HG02798 (cell line): ENCODE data around the gene SRPK2.
A peak's percentile ranks its signal among the peaks of the same experiment; 100 is the strongest.
"Not testable (repeated sequence)": the region's sequence is repeated elsewhere in the genome, so short reads cannot be mapped to it uniquely, and the experiment has no call there.

ENCODE experiments used
- ATAC-seq: cut with Tn5 transposase; IDR thresholded peaks from one replicate; pipeline ENCODE4 v1.9.1; 2021; ENCODE audit warnings: mild to moderate bottlenecking; ENCODE audit not compliant: unreplicated experiment, poor library complexity

The SRPK2 gene

GRCh38 chr7:105306298-105306748 lies 82.4 kb downstream of the SRPK2 start:
- ATAC-seq = no peak

DNA sequence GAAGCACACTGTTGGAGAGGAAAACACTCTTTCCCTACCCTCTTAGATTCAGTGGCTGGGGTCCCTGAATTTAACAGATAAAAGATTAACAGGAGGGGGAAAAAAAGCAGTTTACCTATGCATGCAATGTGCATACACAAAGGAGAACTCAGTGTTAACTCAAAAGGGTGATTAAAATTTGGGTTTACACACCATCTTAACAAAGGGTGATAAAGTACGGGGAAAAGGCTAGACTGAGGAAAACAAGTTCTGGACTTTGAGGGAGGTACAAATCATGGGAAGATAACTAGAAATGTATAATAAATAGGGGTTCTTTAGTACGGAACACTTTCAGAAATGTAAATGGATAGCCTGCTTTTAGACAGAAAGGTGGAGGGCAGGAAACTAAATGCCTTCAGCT lies 83.1 kb downstream of the SRPK2 start:
- ATAC-seq = no peak

GRCh38 chr7:105304040-105304895 lies 84.5 kb downstream of the SRPK2 start:
- ATAC-seq = peak; percentile 81

- not testable (repeated sequence) for ATAC-seq
These were observed 88.1 kb downstream of the SRPK2 start for GRCh38 chr7:105300587-105300986.

DNA sequence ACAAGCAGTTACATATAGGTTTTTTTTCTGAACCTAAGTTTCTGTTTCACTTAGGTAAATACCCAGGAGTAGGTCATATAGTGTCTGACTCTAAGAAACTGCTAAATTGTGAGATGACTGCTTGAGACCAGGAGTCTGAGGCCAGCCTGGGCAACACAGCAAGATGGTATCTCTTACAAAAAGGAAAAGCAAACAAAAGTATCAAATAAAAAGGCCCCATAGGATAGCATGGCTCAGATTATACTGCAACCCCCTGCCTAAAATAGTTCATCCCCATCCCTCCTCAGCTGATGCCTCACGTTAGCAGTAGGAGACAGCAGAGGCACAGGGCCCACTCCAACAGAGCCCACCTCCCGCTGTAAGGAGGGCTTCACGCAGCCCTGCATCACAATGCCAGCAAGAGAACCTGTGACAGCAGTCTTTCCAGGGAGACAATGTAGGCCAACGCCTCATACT lies 90.3 kb downstream of the SRPK2 start:
- ATAC-seq = peak; percentile 92

DNA sequence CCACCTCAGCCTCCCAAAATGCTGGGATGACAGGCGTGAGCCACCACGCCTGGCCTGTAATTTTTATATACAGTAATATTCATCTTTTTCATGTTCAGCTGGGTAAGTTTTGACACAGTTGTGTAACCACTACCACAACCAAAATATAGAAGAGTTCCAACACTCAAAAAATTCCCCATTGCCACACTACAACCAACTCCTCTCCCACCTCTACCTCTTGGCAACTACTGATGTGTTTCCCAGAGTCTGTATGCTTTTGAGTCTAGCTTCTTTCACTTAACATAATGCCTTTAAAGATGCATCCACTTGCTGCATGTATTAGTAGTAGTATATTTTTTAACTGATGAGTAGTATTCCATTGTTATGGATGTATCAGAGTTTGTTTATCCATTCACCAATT lies 90.7 kb downstream of the SRPK2 start:
- ATAC-seq = peak; percentile 47

DNA sequence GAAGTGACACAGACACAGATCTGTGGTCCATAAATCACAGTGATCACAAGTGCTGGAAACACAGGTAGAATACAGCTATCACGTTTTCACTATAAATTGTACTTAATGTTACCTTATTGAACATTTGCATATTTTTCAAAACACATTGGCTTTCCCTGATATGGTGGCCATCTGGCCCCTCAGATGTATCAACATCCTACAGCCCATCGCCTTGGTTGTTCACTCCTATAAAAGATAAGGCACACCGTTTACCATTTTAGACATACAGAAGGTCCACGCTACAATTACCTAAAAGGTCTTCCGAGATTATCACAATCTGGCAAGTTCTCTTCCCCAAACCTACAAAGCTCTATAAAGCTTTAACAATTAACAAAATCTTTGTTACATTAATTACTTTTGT lies 91.4 kb downstream of the SRPK2 start:
- no peak for ATAC-seq

- ATAC-seq = no peak
These were observed 92.2 kb downstream of the SRPK2 start for GRCh38 chr7:105296491-105296890.

DNA sequence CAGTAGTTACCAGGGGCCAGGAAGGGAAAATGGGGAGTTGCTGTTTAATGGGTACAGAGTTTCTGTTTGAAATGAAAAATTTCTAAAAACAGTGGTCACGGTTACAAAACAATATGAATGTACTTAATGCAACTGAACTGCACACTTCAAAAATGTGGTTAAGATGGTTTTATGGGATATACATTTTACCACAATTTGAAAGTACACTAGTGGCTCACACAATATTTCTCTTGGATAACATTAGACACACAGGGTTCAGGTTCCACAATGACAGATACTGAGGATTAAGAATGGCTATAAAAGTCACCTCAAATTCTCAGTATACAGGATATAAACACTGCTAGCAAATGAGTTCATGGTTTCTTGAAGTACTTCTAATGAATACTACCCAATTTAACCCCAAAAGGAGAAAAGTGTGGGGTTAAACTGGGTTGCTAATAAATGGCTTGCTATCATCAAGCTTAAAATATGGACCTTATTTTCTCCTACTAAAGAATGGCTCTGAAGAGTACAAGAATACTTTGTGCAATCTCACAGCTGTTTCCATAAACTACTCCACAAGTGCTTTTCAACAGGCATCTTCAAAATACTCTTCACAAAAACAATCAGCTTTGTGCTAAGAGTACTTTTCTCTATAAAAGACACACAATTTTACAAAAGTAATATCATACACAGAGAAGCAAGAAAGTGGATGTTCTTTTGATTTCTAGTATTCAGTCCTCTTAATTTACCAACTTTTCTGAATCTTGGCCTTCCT lies 92.9 kb downstream of the SRPK2 start:
- ATAC-seq = no peak

DNA sequence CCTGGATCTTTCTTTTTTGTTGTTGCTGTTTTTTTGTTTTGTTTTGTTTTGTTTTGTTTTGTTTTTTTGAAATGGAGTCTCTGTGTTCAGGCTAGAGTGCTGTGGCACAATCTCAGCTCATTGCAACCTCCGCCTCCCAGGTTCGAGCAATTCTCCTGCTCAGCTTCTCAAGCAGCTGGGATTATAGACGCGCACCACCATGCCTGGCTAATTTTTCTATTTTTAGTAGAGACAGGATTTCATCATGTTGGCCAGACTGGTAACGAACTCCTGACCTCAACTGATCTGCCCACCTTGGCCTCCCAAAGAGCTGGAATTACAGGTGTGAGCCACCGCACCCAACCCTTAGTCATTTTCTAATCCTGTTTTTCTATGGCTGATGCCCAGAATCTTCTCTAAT lies 94.2 kb downstream of the SRPK2 start:
- not testable (repeated sequence) for ATAC-seq

DNA sequence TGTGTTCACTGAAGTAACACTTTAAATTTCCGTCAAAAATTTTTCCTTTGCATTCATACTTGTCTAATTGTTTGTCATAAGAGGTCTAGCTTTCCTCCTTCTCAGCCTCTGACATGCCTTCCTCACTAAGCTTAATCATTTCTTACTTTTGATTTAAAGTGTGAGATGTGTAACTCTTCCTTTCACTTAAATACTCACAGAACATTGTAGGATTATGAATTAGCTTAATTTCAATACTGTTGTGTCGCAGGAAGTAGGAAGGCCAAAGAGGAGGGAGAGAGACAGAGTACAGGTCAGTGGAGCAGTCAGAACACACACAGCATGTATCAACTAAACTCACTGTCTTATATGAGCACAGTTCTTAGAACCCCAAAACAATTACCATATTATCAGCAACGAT lies 99.0 kb downstream of the SRPK2 start:
- no peak for ATAC-seq

DNA sequence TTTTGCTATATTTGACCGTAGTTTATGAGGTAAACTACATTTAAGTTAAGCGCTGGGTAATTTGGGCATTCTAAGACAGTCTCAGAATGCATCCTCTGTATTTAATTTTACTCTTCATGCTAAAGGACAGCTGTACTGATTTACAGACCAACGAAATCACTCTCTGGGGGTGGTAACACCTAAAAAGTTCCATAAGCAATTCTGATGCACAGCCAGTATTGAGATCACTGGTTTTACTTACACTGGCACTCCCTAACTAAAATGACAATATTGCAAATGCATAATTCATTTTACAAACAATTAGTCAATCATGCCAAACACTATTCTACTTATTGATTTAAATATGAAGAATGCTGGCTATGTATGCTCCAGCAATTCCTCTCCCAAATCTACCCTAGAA lies 102.3 kb downstream of the SRPK2 start:
- no peak for ATAC-seq

GRCh38 chr7:105285118-105285874 lies 103.4 kb downstream of the SRPK2 start:
- no peak for ATAC-seq

- no peak for ATAC-seq
These were observed 104.7 kb downstream of the SRPK2 start for GRCh38 chr7:105284014-105284413.

DNA sequence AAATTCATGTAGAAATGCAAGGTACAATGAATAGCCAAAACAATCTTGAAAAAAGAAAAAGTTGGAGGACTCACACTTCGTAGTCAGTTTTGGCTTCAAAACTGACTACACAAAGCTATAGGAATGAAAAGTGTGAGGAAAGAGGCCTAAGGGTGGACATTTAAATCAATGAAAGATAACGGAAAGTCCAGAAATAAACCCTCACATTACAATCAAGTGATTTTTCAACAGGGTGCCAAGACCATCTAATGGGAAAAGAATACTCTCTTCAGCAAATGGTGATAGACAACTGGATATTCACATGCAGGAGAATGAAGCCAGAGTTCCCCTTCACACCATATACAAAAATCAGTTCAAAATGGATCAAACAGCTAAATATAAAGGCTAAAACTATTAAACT lies 106.8 kb downstream of the SRPK2 start:
- no peak for ATAC-seq

GRCh38 chr7:105279688-105280007 lies 109.1 kb downstream of the SRPK2 start:
- peak; percentile 86 for ATAC-seq

DNA sequence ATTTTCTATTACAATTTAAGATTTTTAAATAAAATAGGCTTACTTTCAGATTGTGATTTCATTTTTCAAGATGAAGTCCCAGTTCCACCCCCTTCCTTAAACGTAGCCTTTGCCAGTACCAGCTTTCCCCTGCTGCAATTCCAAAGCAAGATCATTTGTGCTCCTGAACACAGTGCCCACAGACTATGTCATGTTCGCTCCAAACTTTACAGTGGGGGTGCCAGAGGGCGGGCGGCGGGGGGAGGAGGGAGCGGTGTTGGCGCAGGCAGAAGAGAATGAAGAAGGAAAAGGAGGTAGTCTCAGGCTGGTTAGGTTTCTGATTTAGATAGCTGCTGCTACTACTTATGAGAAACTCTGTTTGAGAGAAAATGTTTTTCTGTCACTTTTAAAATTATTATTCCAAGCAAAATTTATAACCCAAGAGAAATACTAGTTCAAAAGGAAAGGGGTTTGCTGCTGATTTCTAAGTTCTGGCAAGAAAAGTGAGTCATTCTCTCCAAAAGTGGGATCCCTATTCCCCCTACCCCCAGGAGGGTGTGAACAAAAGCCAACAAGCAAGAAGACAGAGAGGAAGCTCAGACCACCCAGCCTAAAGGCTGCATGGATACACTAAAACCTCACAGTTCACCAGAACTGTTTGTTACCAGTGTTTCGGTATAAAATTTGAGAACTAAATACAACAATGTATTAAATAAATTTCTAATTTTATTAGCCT lies 109.6 kb downstream of the SRPK2 start:
- ATAC-seq = peak; percentile 53

- ATAC-seq = no peak
These were observed 110.2 kb downstream of the SRPK2 start for GRCh38 chr7:105278565-105278964.

- peak; percentile 42 for ATAC-seq
These were observed 111.4 kb downstream of the SRPK2 start for GRCh38 chr7:105277341-105277740.

- ATAC-seq = no peak
These were observed 118.6 kb downstream of the SRPK2 start for GRCh38 chr7:105270117-105270516.
